GM04503 (cell line): Measurements from ENCODE around the gene SCN3B.
"Not testable (repeated sequence)": the region's sequence is repeated elsewhere in the genome, so short reads cannot be mapped to it uniquely, and the experiment has no call there.

ENCODE experiments used
- DNase-seq: peaks from one replicate; pipeline ENCODE4 v3.0.0-alpha.2; 2012; ENCODE audit warnings: low read depth

SCN3B gene

GRCh38 chr11:123654566-123655081 lies at the start of gene SCN3B:
Gene SCN3B, minus strand, starts transcription at chr11:123654624. Its CDS starts 823 bp downstream, at chr11:123653801.
- no peak for DNase-seq

- no peak for DNase-seq
Measured at GRCh38 chr11:123702696-123703095, 48.3 kb upstream of the SCN3B start.

GRCh38 chr11:123702139-123702538 lies 47.7 kb upstream of the SCN3B start:
- no peak for DNase-seq

- DNase-seq: no peak
Measured at GRCh38 chr11:123700772-123701171, 46.3 kb upstream of the SCN3B start.

- no peak for DNase-seq
Measured at GRCh38 chr11:123698546-123699127, 44.2 kb upstream of the SCN3B start.

GRCh38 chr11:123696183-123696582 lies 41.8 kb upstream of the SCN3B start:
- DNase-seq: no peak

- no peak for DNase-seq
Measured at GRCh38 chr11:123695231-123695630, 40.8 kb upstream of the SCN3B start.

- DNase-seq: no peak
Measured at GRCh38 chr11:123694551-123694950, 40.1 kb upstream of the SCN3B start.

- no peak for DNase-seq
Measured at GRCh38 chr11:123692961-123693360, 38.5 kb upstream of the SCN3B start.

GRCh38 chr11:123690485-123690884 lies 36.1 kb upstream of the SCN3B start:
- no peak for DNase-seq

- no peak for DNase-seq
Measured at GRCh38 chr11:123684601-123685000, 30.2 kb upstream of the SCN3B start.

GRCh38 chr11:123683428-123684170 lies 29.2 kb upstream of the SCN3B start:
- no peak for DNase-seq

GRCh38 chr11:123682696-123683410 lies 28.4 kb upstream of the SCN3B start:
- no peak for DNase-seq

GRCh38 chr11:123681030-123681429 lies 26.6 kb upstream of the SCN3B start:
- DNase-seq: no peak

GRCh38 chr11:123678246-123678645 lies 23.8 kb upstream of the SCN3B start:
- no peak for DNase-seq

GRCh38 chr11:123677510-123677909 lies 23.1 kb upstream of the SCN3B start:
- no peak for DNase-seq

- DNase-seq: no peak
Measured at GRCh38 chr11:123674297-123674696, 19.9 kb upstream of the SCN3B start.

GRCh38 chr11:123672568-123672967 lies 18.1 kb upstream of the SCN3B start:
- no peak for DNase-seq

GRCh38 chr11:123671534-123671933 lies 17.1 kb upstream of the SCN3B start:
- no peak for DNase-seq

- DNase-seq: no peak
Measured at GRCh38 chr11:123670081-123670480, 15.7 kb upstream of the SCN3B start.

GRCh38 chr11:123665306-123665705 lies 10.9 kb upstream of the SCN3B start:
- no peak for DNase-seq

GRCh38 chr11:123659965-123660364 lies 5.5 kb upstream of the SCN3B start:
- DNase-seq: not testable (repeated sequence)

GRCh38 chr11:123659311-123659710 lies 4.9 kb upstream of the SCN3B start:
- no peak for DNase-seq
